Activated CD8-positive, alpha-beta memory T cell treated with anti-CD3 and anti-CD28 coated beads for 1 hour (primary cell): ENCODE results near the gene HRH2.

Source experiments
- DNase-seq, 2 donors: peaks; one replicate each; pipeline ENCODE4 v3.0.0-alpha.2; 2020; ENCODE audit warnings: low read depth in 1 of 2; ENCODE audit errors: extremely low read depth in 1 of 2

HRH2 gene

DNA sequence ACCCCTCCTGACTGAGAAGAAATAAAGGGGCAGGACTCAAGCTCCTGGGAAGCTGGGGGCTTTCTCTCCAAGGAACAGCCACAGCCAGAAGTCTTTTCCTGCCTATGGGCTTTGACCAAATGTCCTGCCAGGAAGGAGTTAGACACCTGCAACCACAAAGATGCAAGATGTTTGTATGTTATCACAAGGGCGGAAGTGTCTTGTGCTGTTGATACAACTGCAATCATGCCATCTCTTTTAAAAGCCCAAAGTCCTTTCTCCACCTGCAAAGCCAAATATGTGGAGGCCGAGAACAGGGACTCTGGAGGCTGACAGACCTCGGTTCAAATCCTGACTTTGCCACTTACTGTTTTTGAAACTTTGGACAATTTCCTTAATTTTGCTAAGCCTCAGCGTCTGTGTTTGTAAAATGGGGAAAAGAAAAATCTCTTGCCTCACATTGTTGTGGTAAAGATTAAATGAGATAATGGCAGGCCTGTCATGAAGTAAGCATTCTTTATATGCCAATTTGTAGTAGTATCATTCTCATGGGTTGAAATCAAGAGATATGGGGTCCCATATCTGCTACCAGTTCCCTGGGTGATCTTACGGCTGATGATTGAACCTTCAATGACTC is 17.0 kb downstream of the HRH2 start:
- no peak for DNase-seq

DNA sequence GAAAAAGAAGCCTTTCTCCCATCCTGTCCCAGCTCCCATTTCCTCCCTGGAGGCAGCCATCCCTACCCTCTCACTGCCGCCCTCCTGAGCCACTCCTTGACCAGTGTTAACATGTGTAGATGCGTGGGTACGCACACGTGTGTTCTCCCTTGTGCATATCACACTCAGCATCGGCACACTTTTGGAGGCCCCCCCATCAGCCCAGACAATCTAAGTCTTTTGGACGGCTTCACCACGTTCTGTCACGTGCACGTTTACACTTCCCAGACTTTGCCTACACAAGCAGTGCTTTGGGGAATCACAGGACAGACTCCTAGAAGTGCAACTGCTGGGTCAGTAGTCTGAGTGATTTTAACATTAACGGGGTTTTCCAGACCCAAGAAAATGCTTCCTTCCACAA is 18.0 kb downstream of the HRH2 start:
- DNase-seq = no peak

DNA sequence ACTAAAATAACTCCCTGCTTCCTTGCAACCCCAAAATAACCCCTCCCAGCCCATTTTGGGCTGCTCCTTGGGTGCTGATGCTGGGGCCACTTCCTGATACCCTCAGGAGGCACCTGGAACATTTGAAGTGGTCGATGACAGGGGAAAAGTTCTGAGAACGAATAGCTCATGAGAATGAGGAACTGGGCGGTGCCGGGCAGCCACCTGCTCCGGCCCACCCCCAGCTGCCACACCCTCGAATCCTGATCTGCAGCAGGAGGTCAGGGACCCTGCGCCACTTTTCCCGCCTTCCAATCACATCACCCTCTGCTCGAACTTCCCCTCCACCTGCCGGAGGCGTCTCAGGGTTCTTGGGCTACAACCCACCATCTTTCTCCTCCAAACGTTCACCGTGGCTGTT is 19.7 kb downstream of the HRH2 start:
- DNase-seq = no peak

DNA sequence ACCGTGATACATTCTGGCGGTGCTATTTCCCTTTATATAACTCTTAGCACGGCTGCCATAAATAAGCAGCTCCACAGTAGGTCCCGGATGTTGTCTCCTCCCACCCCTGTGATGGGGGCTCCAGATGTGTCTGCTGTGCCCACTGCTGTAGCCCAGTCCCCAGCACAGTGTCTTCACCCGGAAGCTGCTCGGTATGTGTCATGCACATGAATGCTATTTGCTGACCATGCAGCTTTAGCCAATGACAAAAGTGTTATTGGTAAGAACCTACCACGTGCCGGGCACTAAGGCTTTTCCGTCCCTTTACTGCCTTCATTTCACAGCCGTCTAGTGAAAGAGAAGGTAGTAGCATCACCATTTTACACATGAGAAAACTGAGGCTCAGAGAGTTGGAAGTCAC is 20.2 kb downstream of the HRH2 start:
- no peak for DNase-seq

DNA sequence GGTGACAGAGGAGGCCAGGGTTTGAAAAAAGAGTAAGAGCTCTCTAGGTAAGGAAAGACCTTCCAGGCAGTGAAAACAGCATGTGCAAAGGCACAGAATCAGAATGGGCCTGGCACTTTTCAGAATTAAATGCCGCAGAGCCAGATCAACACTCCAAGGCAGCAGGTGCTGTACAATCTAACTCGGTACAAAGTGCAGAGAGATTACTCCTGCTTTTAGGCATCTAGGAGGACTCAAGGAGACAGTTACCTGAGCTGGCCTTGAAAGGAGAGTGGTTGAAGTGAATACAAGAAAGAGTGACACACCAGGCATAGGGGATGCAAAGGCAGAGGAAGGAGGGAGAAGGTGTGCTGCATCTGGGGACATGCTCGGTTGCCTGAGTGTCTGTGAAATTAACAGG is 21.5 kb downstream of the HRH2 start:
- DNase-seq = no peak

DNA sequence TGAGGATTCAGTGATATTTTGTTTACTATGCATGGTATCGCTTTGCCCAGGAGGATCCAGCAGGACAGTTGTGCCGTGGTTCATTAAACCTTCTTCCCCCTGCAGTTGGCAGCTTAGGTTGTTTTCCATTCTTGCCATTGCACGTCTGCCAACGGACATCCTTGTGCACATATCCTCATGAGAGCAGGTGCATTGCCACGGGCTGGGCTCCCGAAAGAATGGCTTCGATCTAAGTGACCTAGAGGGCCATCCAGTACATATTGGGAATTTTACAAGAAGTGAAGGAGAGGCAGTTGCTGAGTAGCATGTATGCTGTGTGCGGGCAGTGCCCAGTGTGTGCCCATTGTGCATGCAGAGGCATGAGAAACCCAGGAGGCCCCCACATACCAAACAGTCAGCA is 22.1 kb downstream of the HRH2 start:
- no peak for DNase-seq

DNA sequence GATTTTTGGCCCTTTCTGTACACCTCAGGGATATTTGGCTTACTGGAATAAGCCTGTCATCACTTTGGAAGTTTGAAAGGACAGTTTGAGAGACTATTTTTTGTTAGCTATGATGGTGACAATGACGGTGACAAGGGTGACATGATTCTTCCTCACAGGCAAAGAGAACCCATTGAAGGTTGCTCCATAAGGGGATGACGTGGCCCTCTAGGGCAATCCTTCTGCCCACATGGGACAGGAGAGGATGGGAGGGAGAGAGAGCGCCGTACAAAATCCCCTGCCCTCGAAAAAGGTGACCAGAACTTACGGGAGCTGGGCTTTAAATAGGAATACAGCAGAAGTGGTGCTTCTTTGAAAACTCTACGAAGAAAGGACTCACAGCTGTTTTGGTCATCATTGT is 22.6 kb downstream of the HRH2 start:
- no peak for DNase-seq

DNA sequence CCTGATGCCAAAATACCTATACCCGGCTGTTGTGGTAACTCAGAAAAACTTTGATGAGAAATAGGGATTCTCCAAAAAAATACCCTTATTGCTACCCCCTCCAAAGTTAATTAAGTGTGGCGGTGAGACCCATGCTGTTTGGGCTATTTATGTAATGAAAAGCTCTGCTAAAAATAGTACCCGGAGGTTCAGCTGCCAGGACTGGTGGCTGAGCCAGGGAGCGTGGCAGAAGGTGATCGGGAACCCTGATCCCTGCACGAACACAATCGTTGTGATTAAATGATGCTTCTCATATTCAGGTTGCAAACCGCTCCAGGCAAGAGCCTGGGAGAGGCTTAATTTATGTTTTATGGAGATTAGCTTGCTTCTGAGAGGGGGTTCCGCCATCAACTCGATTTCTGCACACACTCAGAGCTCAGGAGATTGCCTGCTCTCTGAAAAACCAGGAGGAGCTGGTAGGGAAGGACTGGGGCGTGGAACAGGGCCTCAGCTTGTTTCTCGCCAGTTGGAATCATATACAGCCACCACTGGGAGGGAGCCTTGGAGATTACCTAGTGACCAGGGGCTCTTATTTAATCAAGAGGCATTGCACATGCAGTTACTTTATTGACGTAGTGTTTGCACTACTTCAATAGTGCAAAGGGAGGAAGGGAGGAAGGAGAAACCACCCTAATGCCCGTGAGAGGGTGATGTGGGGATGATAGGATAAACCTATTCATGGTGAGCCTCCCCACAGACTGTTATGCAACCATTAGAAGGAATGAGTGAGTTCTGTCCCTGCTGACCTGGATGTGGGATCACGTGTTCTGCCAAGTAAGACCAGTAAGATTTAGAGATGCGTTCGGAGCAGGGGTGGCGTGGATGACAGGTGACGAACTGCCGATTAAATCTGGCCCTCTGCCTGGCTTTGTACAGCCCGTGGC is 23.4 kb downstream of the HRH2 start:
- no peak for DNase-seq

DNA sequence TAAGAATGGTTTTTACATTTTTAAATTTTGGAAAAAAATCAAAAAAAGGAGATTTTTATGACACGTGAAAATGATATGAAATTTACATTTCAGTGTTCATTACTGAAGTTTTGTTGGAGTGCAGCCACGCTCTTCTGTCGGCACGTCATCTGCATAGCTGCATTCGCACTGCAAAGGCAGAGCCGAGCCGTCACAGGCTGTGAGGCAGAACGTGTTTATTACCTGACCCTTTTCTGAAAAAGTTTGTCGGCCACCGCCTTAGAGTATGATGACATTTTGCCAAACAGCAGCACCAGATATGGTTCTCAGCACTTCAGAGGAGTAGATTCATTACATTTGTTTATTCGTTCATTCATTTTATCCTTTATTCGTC is 24.1 kb downstream of the HRH2 start:
- no peak for DNase-seq

DNA sequence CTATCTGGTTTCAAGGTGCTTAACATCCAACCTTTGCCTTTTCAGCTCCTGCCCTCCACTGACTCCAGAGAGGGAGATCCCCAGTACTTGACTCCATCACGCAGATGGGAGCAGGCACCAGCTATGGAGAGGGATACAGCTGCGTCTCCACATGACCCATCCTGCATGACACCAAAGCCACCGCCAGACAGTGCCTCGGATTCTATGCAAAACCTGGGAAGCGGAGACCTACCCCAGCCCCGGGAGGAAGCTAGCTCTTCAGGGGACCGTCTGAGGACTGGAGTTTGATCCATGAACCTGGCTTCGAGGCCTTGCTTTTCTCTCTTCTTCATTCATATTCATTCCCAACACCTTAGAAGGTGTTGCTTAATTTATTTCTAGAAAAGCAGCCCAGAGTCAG is 24.8 kb downstream of the HRH2 start:
- DNase-seq = no peak

DNA sequence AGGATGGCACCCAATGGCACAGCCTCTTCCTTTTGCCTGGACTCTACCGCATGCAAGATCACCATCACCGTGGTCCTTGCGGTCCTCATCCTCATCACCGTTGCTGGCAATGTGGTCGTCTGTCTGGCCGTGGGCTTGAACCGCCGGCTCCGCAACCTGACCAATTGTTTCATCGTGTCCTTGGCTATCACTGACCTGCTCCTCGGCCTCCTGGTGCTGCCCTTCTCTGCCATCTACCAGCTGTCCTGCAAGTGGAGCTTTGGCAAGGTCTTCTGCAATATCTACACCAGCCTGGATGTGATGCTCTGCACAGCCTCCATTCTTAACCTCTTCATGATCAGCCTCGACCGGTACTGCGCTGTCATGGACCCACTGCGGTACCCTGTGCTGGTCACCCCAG is 25.4 kb downstream of the HRH2 start:
- no peak for DNase-seq

DNA sequence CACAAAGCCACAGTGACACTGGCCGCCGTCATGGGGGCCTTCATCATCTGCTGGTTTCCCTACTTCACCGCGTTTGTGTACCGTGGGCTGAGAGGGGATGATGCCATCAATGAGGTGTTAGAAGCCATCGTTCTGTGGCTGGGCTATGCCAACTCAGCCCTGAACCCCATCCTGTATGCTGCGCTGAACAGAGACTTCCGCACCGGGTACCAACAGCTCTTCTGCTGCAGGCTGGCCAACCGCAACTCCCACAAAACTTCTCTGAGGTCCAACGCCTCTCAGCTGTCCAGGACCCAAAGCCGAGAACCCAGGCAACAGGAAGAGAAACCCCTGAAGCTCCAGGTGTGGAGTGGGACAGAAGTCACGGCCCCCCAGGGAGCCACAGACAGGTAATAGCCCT is 26.1 kb downstream of the HRH2 start:
- no peak for DNase-seq

DNA sequence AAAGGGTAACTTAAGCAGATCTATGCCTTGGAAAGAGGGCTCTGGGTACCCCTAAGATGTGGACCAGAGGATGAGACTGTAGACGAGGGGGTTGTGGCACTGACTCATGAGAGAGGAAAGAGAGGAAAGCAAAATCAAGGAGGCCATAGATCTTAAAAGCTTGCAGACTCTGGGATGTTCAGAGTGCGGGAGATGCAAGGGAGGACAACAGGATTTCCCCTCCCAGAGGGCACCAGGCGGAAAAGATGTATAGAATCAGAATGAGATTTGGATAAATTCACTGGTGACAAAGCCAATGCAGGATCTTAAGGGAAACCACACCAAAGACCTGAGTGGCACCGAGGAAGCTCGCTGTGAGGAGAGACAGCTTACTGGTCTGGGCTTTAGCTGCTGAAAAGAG is 27.1 kb downstream of the HRH2 start:
- no peak for DNase-seq

DNA sequence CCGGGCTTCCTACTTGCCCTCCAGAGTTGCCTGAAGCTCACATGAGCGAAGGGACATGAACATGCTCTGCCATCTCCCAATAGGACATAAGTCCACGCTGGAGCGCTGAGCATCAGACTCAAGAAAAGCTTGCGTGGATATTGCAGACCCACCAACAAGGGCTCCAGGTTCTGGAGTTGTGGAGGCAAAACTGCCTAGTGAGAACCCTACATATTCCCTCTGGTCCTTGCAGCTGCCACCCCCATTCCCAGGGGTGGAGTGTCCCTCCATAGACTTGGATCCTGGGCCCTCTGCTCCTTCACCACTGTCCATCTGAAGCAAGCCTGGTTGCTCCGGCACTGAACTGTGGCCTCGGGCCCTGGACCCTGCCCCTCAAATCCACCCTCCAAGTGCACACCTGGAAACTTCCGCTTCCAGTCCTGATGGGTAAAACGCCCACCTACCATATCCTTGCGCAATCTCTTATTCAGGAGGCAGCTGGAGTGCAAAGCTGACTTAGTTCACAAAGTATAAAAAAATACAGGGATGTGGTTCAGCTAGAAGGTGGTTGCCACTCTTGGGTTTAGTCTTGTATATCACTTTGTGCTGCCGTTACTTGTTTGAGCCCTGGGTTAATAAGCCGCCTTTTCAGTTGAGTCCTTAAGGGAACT is 28.0 kb downstream of the HRH2 start:
- no peak for DNase-seq

DNA sequence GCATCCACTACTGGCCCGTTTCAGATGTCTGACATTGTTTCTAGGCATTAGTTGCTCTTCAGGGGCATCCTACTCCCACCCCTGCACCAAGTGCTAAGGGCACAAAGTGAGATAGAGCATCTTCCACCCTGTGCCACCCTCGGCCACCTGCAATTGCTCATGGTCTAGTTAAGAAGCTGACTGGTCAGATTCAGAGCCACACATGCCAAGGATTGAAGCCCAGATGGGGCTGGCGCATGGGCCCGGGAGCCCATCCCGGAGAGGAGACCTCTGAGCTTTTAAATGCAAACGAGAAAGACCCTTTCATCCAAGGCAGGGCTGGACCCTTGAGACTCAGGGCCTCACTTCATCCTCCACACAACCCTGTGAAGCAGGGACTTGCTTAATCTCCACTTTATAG is 28.5 kb downstream of the HRH2 start:
- no peak for DNase-seq

DNA sequence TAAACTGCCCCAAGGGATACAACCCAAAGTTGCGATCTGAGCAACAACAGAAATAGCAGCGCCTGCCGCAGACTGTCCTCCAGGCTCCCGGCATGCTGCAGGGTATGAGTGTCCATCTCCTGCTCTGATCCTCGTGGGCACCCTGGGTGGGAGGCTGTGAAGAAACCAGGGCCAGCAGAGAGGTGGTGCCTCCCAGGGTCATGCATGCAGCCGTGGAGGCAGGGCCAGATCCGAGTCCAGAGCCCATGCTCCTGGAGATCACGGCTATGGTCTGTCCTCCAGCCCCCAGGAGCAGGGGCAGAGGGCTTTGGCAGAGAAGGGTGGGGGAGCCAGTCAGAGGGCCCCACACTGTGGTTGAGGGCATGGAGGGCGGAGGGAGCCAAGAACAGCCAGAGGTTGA is 29.0 kb downstream of the HRH2 start:
- no peak for DNase-seq

DNA sequence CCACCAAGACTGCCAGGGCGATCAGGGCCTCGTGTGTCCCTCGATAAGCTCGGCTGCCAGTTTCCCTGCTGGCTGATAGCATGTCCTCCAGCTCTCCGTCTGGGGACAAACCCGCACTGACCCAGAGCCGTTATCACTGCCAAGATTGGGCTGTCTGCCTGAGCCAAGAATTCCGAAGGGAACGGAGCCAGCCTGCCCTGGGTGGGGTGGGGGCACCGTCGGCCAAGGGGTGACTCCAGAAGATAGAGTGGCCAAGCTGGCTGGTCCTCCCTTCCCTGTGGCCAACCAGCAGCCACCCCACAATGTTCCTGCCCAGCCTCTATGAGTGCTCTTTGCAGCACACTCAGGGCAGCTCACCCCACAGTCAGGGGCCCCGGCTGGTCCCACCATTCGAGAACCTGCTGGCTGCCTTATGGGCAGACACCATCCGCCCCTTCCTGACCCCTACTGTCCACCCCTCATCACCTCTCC is 29.4 kb downstream of the HRH2 start:
- no peak for DNase-seq

DNA sequence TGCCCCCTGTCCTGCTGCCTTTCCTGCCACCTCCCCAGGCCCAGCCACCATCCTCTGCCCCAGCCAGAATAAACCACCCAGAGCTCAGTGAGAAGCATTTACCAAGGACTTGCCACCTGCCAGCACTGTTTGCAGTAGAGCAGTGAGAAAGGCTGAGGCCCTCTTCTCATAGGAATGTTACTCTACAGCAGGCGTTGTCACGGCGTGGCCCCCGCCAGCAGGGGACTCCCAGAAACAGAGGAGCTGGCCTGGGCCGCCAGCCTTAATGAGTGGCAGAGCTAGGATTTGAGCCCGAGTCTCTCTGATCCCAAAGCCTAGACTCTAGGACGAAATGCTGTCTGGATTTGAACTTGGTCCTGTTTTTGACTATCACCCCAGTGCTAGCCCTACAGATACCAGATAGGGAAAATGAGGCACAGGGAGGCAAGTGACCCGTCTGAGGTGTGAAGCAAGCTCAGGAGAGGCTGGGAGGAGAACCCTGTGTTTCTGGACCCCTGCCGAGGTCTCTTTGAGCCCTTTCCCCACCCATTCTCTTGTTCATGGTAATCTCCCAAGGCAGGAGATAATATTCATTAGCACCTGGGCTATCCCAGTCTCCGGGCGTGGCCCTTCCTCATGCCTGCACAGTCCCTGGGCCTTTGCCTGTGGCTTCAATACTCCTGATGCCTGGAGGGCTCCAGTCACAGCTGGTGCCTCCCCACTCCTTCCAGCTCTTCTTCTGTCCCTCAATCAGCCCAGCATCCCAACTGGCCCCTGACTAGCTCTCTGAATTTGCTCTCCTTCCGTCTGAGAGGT is 30.7 kb downstream of the HRH2 start:
- no peak for DNase-seq

DNA sequence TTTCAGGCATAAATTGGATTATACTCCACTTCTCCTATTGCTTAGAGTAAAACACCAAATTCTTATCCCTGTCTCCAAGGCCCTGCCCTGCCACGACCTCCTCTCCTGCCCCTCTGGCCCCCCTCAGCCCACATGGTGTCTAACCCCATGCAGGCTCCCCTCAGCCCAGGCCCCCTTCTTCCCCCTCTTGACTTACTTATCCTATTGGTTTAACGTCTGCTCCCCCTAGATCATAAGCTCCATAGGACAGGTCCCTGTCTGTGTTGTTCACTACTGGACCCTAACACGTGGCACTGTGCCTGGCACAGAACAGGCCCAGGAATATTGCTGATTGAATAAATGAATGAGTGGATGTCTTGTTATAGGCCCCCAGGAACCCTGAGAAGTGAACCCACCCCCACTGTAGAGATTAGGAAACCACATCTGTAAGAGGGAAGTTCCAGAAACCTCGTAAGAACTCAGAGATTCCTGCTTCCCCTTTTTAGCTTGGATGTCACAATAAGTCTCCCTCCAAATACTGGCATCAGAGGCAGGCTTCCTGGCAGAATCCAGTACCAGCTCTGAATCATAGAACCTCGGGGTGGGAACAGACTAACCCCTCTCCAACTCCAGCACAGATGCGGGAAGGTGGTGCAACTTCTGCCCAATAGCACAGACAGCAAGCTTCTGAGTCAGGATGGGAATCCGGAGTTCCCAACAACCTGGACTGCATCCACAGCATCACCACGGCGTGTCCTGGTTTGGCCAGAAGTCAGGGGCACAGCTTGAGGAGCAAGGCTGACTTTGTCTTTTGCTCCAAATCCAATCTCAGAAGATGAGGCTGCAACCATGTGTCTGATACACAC is 31.5 kb downstream of the HRH2 start:
- no peak for DNase-seq

DNA sequence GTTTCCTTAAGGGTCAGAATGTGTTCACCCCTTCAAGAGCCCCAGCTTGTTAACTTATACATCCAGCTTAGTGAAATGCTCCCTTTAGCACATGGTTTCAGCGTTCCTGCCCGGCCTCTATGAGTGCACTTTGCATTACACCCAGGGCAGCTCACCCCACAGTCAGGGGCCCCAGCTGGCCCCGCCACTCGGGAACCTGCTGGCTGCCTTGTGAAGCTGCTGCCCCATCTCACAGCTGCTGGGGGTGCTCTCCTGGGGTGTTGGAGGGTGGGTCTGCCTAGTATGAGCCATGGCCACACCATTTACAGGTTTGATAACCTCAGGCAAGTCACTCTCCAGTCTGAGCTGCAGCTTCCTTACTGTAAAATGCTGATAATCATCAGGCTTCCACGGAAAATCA is 32.2 kb downstream of the HRH2 start:
- no peak for DNase-seq
